ENCODE measurements around the gene CHURC1. TPM values are rescaled to one million over a fixed set of nuclear protein-coding genes. Genes with fewer than 3 reads are reported as not detected.

The CHURC1 gene
- total and polyA plus RNA-seq, 4 donors: 37.2 to 62.6 (median 46.9) TPM

GRCh38 chr14:64915029-64915424 lies 772 bp downstream of the CHURC1 start:
- peak overlapping the region; percentile 95 for H3K4me3 ChIP-seq
- peak overlapping the region; percentile 95 to 97 for H3K9ac ChIP-seq (ENCODE audit: insufficient read depth in 1 of 2, low read length in 2 of 2)
- no peaks in the 10 kb centered on the region for H3K27me3 ChIP-seq (ENCODE audit: control insufficient read depth in 3 of 3, insufficient read depth in 3 of 3, low read length in 2 of 3)
- ATAC-seq (ENCODE audit: insufficient read depth, low FRiP score): no peak
- no peaks in the 10 kb centered on the region for H3K9me3 ChIP-seq (ENCODE audit: control insufficient read depth in 4 of 4, insufficient read depth in 3 of 4, low read length in 3 of 4)
- 31 to 42% methylated on average over 4 of the region's 4 CpGs for WGBS, 2 donors
- no peak for DNase-seq
- peaks cover 5 to 15% (median 12%) of the 10 kb centered on the region in 5 donors for H3K4me1 ChIP-seq (ENCODE audit: control insufficient read depth in 5 of 5, insufficient read depth in 5 of 5, low read length in 5 of 5)
- H3K36me3 ChIP-seq (ENCODE audit: control insufficient read depth in 4 of 4, insufficient read depth in 4 of 4, low read length in 4 of 4): no peaks in the 10 kb centered on the region
- no peak for TF ChIP-seq CTCF (IDR thresholded peaks at IDR 0.05; ENCODE audit: control extremely low read depth, extremely low read depth)
- H3K27ac ChIP-seq (ENCODE audit: low read depth in 1 of 2, low read length in 1 of 2): peak overlapping the region; percentile 87 to 99

- TF ChIP-seq CTCF (IDR thresholded peaks at IDR 0.05; ENCODE audit: control extremely low read depth, extremely low read depth): no peak
- no peaks in the 10 kb centered on the region for H3K9me3 ChIP-seq (ENCODE audit: control insufficient read depth in 4 of 4, insufficient read depth in 3 of 4, low read length in 3 of 4)
- no peaks in the 10 kb centered on the region for H3K36me3 ChIP-seq (ENCODE audit: control insufficient read depth in 4 of 4, insufficient read depth in 4 of 4, low read length in 4 of 4)
- DNase-seq (no peak), ATAC-seq (ENCODE audit: insufficient read depth, low FRiP score) (no peak)
- 43 to 82% methylated on average over 2 of the region's 2 CpGs for WGBS, 2 donors
- H3K27ac ChIP-seq (ENCODE audit: low read depth in 1 of 2, low read length in 1 of 2): no peak overlapping the region
- H3K4me1 ChIP-seq (ENCODE audit: control insufficient read depth in 5 of 5, insufficient read depth in 5 of 5, low read length in 5 of 5): peaks cover 5 to 15% (median 12%) of the 10 kb centered on the region in 5 donors
- H3K4me3 ChIP-seq: no peak overlapping the region
- H3K9ac ChIP-seq (ENCODE audit: insufficient read depth in 1 of 2, low read length in 2 of 2): no peak overlapping the region
- H3K27me3 ChIP-seq (ENCODE audit: control insufficient read depth in 3 of 3, insufficient read depth in 3 of 3, low read length in 2 of 3): no peaks in the 10 kb centered on the region
These were observed 1.5 kb downstream of the CHURC1 start for GRCh38 chr14:64915797-64916196.

GRCh38 chr14:64918216-64918615 lies 4.0 kb downstream of the CHURC1 start:
- no peak for DNase-seq
- H3K9me3 ChIP-seq (ENCODE audit: control insufficient read depth in 4 of 4, insufficient read depth in 3 of 4, low read length in 3 of 4): no peaks in the 10 kb centered on the region
- WGBS, 2 donors: 92 to 97% methylated on average over 4 of the region's 4 CpGs
- no peak overlapping the region for H3K27ac ChIP-seq (ENCODE audit: low read depth in 1 of 2, low read length in 1 of 2)
- TF ChIP-seq CTCF (IDR thresholded peaks at IDR 0.05; ENCODE audit: control extremely low read depth, extremely low read depth): no peak
- peaks cover 5 to 15% (median 12%) of the 10 kb centered on the region in 5 donors for H3K4me1 ChIP-seq (ENCODE audit: control insufficient read depth in 5 of 5, insufficient read depth in 5 of 5, low read length in 5 of 5)
- ATAC-seq (ENCODE audit: insufficient read depth, low FRiP score): no peak
- no peaks in the 10 kb centered on the region for H3K27me3 ChIP-seq (ENCODE audit: control insufficient read depth in 3 of 3, insufficient read depth in 3 of 3, low read length in 2 of 3)
- no peaks in the 10 kb centered on the region for H3K36me3 ChIP-seq (ENCODE audit: control insufficient read depth in 4 of 4, insufficient read depth in 4 of 4, low read length in 4 of 4)
- H3K4me3 ChIP-seq: no peak overlapping the region
- no peak overlapping the region for H3K9ac ChIP-seq (ENCODE audit: insufficient read depth in 1 of 2, low read length in 2 of 2)

- Histone ChIP-seq H3K4me1 (ENCODE audit: control insufficient read depth in 5 of 5, insufficient read depth in 5 of 5, low read length in 5 of 5) (peaks cover 5 to 12% (median 11%) of the 10 kb centered on the region in 5 donors), H3K27me3 (ENCODE audit: control insufficient read depth in 3 of 3, insufficient read depth in 3 of 3, low read length in 2 of 3) (no peaks in the 10 kb centered on the region), H3K4me3 (no peak overlapping the region), H3K9me3 (ENCODE audit: control insufficient read depth in 4 of 4, insufficient read depth in 3 of 4, low read length in 3 of 4) (no peaks in the 10 kb centered on the region), H3K27ac (ENCODE audit: low read depth in 1 of 2, low read length in 1 of 2) (peak overlapping the region in 1 of 2 donors; percentile 53), H3K36me3 (ENCODE audit: control insufficient read depth in 4 of 4, insufficient read depth in 4 of 4, low read length in 4 of 4) (peaks cover 0 to 5% (median under 1%) of the 10 kb centered on the region in 4 donors), H3K9ac (ENCODE audit: insufficient read depth in 1 of 2, low read length in 2 of 2) (no peak overlapping the region)
- no peak for TF ChIP-seq CTCF (IDR thresholded peaks at IDR 0.05; ENCODE audit: control extremely low read depth, extremely low read depth)
- ATAC-seq (ENCODE audit: insufficient read depth, low FRiP score) (no peak), DNase-seq (no peak)
These were observed 5.0 kb downstream of the CHURC1 start for GRCh38 chr14:64919215-64919614.

Data from lung (tissue), 12 donors.